Osteoblast (primary cell): ENCODE results near the gene IFI16. TPM values are rescaled to one million over a fixed set of nuclear protein-coding genes. Genes with fewer than 3 reads are reported as not detected.

ENCODE experiments used
- DNase-seq: peaks from one replicate; pipeline ENCODE4 v3.0.0; 2011; ENCODE audit warnings: low spot score, mixed read lengths; ENCODE audit not compliant: insufficient read length; ENCODE audit errors: missing footprints
- H2AFZ ChIP-seq: 2 replicates; pipeline ENCODE4 v1.6.0; 2011; ENCODE audit warnings: mild to moderate bottlenecking, low read length
- H3K27ac ChIP-seq: 2 replicates; pipeline ENCODE4 v1.5.1; 2011; ENCODE audit warnings: mild to moderate bottlenecking, low read depth, low read length, moderate library complexity
- H3K27me3 ChIP-seq: 2 replicates; pipeline ENCODE4 v1.6.0; 2012; ENCODE audit warnings: mild to moderate bottlenecking, control low read depth, inconsistent platforms, low read length, moderate library complexity; ENCODE audit not compliant: insufficient read depth
- H3K36me3 ChIP-seq: 2 replicates; pipeline ENCODE4 v1.5.1; 2011; ENCODE audit warnings: mild to moderate bottlenecking, low read length, control low read depth, moderate library complexity; ENCODE audit not compliant: insufficient read depth
- H3K4me1 ChIP-seq: 2 replicates; pipeline ENCODE4 v1.5.1; 2011; ENCODE audit warnings: mild to moderate bottlenecking, low read length, control low read depth, moderate library complexity; ENCODE audit not compliant: insufficient read depth
- H3K4me2 ChIP-seq: 2 replicates; pipeline ENCODE4 v1.6.0; 2011; ENCODE audit warnings: mild to moderate bottlenecking, low read length; ENCODE audit not compliant: insufficient read depth
- H3K4me3 ChIP-seq: fragments of 200-600 bp; sonication (generic); 3 replicates; pipeline ENCODE4 v1.5.1; 2012; ENCODE audit warnings: mild to moderate bottlenecking, low read length, inconsistent platforms; ENCODE audit not compliant: insufficient read depth
- H3K79me2 ChIP-seq: 2 replicates; pipeline ENCODE4 v1.6.0; 2012; ENCODE audit warnings: mild to moderate bottlenecking, low read length, control low read depth, inconsistent platforms; ENCODE audit not compliant: insufficient read depth
- H3K9me3 ChIP-seq: 2 replicates; pipeline ENCODE4 v1.5.1; 2011; ENCODE audit warnings: low read depth, low read length, control low read depth
- H4K20me1 ChIP-seq: 2 replicates; pipeline ENCODE4 v1.6.0; 2012; ENCODE audit warnings: mild to moderate bottlenecking, low read length, control low read depth; ENCODE audit not compliant: insufficient read depth
- CTCF ChIP-seq: IDR thresholded peaks from 2 replicates; pipeline ENCODE4 v1.5.1; 2011; ENCODE audit warnings: mild to moderate bottlenecking, low read depth, low read length, moderate library complexity; ENCODE audit errors: extremely low read depth
- total RNA-seq: library from RNA; depleted of rRNA; stranded (reverse); fragments of >200 nt; gene quantifications from 2 replicates; pipeline ENCODE4 v1.2.3, GENCODE V29; 2012

The IFI16 gene
- total RNA-seq, 1 donor = 129 TPM

- H3K4me1 ChIP-seq = peaks cover 7% of the 10 kb centered on the region
- H3K36me3 ChIP-seq = peaks cover 22% of the 10 kb centered on the region
- H3K4me3 ChIP-seq = no peak overlapping the region
- no peaks in the 10 kb centered on the region for H4K20me1 ChIP-seq
- no peaks in the 10 kb centered on the region for H3K27me3 ChIP-seq
- H3K79me2 ChIP-seq = no peaks in the 10 kb centered on the region
- H3K4me2 ChIP-seq = no peak overlapping the region
- no peak for DNase-seq
- H3K27ac ChIP-seq = no peak overlapping the region
- TF ChIP-seq CTCF = no peak
- no peaks in the 10 kb centered on the region for H3K9me3 ChIP-seq
- H2AFZ ChIP-seq = no peak overlapping the region
Measured at GRCh38 chr1:159058751-159059150, 49.0 kb downstream of the IFI16 start.

GRCh38 chr1:159065106-159065505, 55.4 kb downstream of the IFI16 start:
- Histone ChIP-seq H3K4me3 (no peak overlapping the region), H2AFZ (no peak overlapping the region), H4K20me1 (no peaks in the 10 kb centered on the region), H3K79me2 (no peaks in the 10 kb centered on the region), H3K36me3 (no peaks in the 10 kb centered on the region), H3K9me3 (no peaks in the 10 kb centered on the region), H3K4me2 (no peak overlapping the region), H3K27me3 (no peaks in the 10 kb centered on the region), H3K27ac (no peak overlapping the region), H3K4me1 (no peaks in the 10 kb centered on the region)
- no peak for DNase-seq
- no peak for TF ChIP-seq CTCF

GRCh38 chr1:159066108-159066507, 56.4 kb downstream of the IFI16 start:
- DNase-seq = no peak
- no peak overlapping the region for H3K4me2 ChIP-seq

More at GRCh38 chr1:159066108-159066507, 56.4 kb downstream of the IFI16 start:
- Histone ChIP-seq H3K9me3 (no peaks in the 10 kb centered on the region), H3K79me2 (no peaks in the 10 kb centered on the region), H4K20me1 (no peaks in the 10 kb centered on the region), H3K27ac (no peak overlapping the region), H3K27me3 (no peaks in the 10 kb centered on the region), H3K4me3 (no peak overlapping the region), H3K4me1 (no peaks in the 10 kb centered on the region), H3K36me3 (no peaks in the 10 kb centered on the region), H2AFZ (no peak overlapping the region)
- no peak for TF ChIP-seq CTCF
